Measurements from ENCODE around the gene SMG6. TPM values are rescaled to one million over a fixed set of nuclear protein-coding genes. Genes with fewer than 3 reads are reported as not detected.
A peak's percentile ranks its signal among the peaks of the same experiment; 100 is the strongest.

SMG6 gene
- total and polyA plus RNA-seq, 2 of the 13 experiments (the other 11 are each of a cell fraction or from before 2014, with no cell fraction given): 4.6 to 14.6 TPM

DNA sequence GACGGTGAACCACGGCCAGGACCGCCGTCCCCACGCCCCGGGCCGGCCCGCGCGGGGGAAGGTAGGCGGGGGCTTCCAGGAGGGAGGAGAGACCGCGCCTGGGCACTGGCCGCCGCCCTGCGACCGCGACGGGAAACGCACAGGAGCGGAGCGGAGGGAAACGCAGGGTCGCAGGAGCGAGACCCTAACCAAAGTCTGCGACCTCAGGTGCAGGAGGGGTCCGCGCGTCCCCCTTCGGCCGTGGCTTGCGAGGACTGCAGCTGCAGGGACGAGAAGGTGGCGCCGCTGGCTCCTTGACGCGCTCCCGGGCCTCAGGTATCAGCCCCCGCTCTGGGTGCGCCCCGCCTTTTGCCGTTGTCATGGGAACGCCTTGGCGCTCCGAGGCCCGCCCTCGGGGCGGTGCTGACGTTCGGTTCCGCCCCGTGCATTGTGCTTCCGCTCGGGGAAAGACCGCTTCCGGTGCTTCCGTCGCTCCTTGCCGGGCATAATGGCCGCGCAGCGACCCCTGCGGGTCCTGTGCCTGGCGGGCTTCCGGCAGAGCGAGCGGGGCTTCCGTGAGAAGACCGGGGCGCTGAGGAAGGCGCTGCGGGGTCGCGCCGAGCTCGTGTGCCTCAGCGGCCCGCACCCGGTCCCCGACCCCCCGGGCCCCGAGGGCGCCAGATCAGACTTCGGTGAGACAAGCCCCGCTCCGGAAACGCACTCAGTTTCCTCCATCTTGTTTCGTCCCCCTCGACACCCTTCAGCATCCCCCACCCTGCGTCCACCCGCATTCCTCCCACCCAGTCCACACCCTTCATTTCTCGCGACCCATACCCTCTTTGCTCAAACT is 261.8 kb downstream of the SMG6 start, which contains the start of gene OVCA2 (continued):
- TF ChIP-seq, protein P1, sequence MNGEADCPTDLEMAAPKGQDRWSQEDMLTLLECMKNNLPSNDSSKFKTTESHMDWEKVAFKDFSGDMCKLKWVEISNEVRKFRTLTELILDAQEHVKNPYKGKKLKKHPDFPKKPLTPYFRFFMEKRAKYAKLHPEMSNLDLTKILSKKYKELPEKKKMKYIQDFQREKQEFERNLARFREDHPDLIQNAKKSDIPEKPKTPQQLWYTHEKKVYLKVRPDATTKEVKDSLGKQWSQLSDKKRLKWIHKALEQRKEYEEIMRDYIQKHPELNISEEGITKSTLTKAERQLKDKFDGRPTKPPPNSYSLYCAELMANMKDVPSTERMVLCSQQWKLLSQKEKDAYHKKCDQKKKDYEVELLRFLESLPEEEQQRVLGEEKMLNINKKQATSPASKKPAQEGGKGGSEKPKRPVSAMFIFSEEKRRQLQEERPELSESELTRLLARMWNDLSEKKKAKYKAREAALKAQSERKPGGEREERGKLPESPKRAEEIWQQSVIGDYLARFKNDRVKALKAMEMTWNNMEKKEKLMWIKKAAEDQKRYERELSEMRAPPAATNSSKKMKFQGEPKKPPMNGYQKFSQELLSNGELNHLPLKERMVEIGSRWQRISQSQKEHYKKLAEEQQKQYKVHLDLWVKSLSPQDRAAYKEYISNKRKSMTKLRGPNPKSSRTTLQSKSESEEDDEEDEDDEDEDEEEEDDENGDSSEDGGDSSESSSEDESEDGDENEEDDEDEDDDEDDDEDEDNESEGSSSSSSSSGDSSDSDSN (CRISPR knock-in tag; IDR thresholded peaks at IDR 0.05): peak; percentile 74
- TF ChIP-seq EP300 (IDR thresholded peaks at IDR 0.05; ENCODE audit: low read depth in 2 of 2, low read length in 2 of 2) (no peak), EP300 (CRISPR knock-in tag; IDR thresholded peaks at IDR 0.05; ENCODE audit: borderline replicate concordance) (no peak), GFI1 (CRISPR knock-in tag; IDR thresholded peaks at IDR 0.05; ENCODE audit: borderline replicate concordance) (no peak), ZNF484 (CRISPR knock-in tag; IDR thresholded peaks at IDR 0.05; ENCODE audit: borderline replicate concordance, low read depth) (no peak), PAXIP1 (CRISPR knock-in tag; conservative IDR thresholded peaks at IDR 0.05) (peak; percentile 27; the same call in 1 of the 2 replicates), ZMYM3 (CRISPR knock-in tag; IDR thresholded peaks at IDR 0.05) (no peak), CCDC6 (CRISPR knock-in tag; IDR thresholded peaks at IDR 0.05) (peak; percentile 56; the same call in 1 of the 2 replicates), NFRKB (IDR thresholded peaks at IDR 0.05) (no peak), SETDB1 (CRISPR knock-in tag; IDR thresholded peaks at IDR 0.05; ENCODE audit: borderline replicate concordance) (no peak), KDM4B (CRISPR knock-in tag; IDR thresholded peaks at IDR 0.05) (peak; percentile 26; the same call in 1 of the 2 replicates)
- TF ChIP-seq, protein P2, sequence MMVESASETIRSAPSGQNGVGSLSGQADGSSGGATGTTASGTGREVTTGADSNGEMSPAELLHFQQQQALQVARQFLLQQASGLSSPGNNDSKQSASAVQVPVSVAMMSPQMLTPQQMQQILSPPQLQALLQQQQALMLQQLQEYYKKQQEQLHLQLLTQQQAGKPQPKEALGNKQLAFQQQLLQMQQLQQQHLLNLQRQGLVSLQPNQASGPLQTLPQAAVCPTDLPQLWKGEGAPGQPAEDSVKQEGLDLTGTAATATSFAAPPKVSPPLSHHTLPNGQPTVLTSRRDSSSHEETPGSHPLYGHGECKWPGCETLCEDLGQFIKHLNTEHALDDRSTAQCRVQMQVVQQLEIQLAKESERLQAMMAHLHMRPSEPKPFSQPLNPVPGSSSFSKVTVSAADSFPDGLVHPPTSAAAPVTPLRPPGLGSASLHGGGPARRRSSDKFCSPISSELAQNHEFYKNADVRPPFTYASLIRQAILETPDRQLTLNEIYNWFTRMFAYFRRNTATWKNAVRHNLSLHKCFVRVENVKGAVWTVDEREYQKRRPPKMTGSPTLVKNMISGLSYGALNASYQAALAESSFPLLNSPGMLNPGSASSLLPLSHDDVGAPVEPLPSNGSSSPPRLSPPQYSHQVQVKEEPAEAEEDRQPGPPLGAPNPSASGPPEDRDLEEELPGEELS (CRISPR knock-in tag; IDR thresholded peaks at IDR 0.05): 0 out of 2 replicates have a peak, but pooled peaks have one; percentile 26
- TF ChIP-seq, protein P3, sequence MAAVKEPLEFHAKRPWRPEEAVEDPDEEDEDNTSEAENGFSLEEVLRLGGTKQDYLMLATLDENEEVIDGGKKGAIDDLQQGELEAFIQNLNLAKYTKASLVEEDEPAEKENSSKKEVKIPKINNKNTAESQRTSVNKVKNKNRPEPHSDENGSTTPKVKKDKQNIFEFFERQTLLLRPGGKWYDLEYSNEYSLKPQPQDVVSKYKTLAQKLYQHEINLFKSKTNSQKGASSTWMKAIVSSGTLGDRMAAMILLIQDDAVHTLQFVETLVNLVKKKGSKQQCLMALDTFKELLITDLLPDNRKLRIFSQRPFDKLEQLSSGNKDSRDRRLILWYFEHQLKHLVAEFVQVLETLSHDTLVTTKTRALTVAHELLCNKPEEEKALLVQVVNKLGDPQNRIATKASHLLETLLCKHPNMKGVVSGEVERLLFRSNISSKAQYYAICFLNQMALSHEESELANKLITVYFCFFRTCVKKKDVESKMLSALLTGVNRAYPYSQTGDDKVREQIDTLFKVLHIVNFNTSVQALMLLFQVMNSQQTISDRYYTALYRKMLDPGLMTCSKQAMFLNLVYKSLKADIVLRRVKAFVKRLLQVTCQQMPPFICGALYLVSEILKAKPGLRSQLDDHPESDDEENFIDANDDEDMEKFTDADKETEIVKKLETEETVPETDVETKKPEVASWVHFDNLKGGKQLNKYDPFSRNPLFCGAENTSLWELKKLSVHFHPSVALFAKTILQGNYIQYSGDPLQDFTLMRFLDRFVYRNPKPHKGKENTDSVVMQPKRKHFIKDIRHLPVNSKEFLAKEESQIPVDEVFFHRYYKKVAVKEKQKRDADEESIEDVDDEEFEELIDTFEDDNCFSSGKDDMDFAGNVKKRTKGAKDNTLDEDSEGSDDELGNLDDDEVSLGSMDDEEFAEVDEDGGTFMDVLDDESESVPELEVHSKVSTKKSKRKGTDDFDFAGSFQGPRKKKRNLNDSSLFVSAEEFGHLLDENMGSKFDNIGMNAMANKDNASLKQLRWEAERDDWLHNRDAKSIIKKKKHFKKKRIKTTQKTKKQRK (IDR thresholded peaks at IDR 0.05; ENCODE audit: low read length): no peak
- TF ChIP-seq, protein P4, sequence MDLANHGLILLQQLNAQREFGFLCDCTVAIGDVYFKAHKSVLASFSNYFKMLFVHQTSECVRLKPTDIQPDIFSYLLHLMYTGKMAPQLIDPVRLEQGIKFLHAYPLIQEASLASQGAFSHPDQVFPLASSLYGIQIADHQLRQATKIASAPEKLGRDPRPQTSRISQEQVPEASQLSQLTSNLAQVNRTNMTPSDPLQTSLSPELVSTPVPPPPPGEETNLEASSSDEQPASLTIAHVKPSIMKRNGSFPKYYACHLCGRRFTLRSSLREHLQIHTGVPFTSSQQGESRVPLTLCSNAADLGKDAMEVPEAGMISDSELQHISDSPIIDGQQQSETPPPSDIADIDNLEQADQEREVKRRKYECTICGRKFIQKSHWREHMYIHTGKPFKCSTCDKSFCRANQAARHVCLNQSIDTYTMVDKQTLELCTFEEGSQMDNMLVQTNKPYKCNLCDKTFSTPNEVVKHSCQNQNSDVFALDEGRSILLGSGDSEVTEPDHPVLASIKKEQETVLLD (CRISPR knock-in tag; IDR thresholded peaks at IDR 0.05; ENCODE audit: low read depth): peak; percentile 72

Data from HepG2 (cell line).